Spleen (tissue), 7 donors: ENCODE data around the gene NTN1.

ENCODE experiments used
- CTCF ChIP-seq, 11 experiments: fragments of 200-600 bp in 7 of 11; fragments of 450-650 bp in 4 of 11; sonication (generic) in 4 of 11; IDR thresholded peaks in 8 of 11; conservative IDR thresholded peaks in 3 of 11; 1 replicate in 7 of 11; 2 replicates in 4 of 11; pipeline versions ENCODE4 v1.4.0 to v1.8.0; 2016 to 2021; ENCODE audit warnings: antibody characterized with exemption in 11 of 11, inconsistent platforms in 4 of 11, mild to moderate bottlenecking in 1 of 11
- POLR2A ChIP-seq, 3 donors: fragments of 450-650 bp; IDR thresholded peaks; one replicate each; pipeline ENCODE4 v1.5.1; 2017; ENCODE audit warnings: antibody characterized with exemption in 3 of 3, mild to moderate bottlenecking in 1 of 3
- POLR2AphosphoS5 ChIP-seq, 3 donors: sonication (generic); formaldehyde crosslinking; IDR thresholded peaks; one replicate each; pipeline ENCODE4 v1.5.1; 2017; ENCODE audit warnings: antibody characterized with exemption in 3 of 3
- donor health status: DM: no; HTN: no; CAD: no; lungs with moderate emphysema.
- donor health status: DM: no; HTN: no; CAD: no.
- donor health status: DM: no; HTN: no; CAD: no.

- TF ChIP-seq CTCF (IDR thresholded peaks at IDR 0.05 in 8 of 11, conservative IDR thresholded peaks at IDR 0.05 in 3 of 11) (no peak), POLR2A (IDR thresholded peaks at IDR 0.05) (no peak), POLR2AphosphoS5 (IDR thresholded peaks at IDR 0.05) (no peak)
These were observed 16.4 kb downstream of the NTN1 start for GRCh38 chr17:9037736-9038135.
